Erythroblast (primary cell): ENCODE data around the gene TDRD3.

Source experiments
- GATA1 ChIP-seq: IDR thresholded peaks from 2 replicates; pipeline ENCODE4 v1.6.1; 2011; ENCODE audit warnings: low read depth, mild to moderate bottlenecking, control low read depth, low read length, moderate library complexity
- POLR2A ChIP-seq: IDR thresholded peaks from 2 replicates; pipeline ENCODE4 v1.6.1; 2011; ENCODE audit warnings: mild to moderate bottlenecking, low read length

DNA sequence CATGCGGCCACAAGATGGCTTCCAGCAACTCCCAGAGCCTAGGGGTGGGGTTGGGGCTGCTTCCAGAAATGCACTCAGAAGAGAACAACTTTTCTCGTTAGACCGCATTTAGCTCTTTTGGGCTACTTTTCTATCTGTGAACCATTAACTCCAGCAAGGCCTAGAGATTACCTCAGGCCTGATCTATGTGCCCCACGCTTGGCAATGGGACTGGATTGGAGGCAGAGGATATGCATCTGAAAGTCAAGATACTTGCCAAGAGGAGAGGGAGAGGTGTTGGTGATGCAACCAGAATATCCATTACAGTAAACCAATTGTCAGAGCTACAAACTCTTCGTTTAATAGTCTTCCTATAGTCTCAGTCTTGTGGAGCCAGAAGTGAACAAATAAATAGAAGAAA, 177.7 kb downstream of the TDRD3 start:
- TF ChIP-seq POLR2A (no peak), GATA1 (no peak)
